ENCODE measurements around the gene NPY.

GRCh38 chr7:24291271-24291670 lies 7.3 kb downstream of the NPY start:
- TF ChIP-seq POLR2A (IDR thresholded peaks at IDR 0.05), result no peak
- TF ChIP-seq, protein P1, sequence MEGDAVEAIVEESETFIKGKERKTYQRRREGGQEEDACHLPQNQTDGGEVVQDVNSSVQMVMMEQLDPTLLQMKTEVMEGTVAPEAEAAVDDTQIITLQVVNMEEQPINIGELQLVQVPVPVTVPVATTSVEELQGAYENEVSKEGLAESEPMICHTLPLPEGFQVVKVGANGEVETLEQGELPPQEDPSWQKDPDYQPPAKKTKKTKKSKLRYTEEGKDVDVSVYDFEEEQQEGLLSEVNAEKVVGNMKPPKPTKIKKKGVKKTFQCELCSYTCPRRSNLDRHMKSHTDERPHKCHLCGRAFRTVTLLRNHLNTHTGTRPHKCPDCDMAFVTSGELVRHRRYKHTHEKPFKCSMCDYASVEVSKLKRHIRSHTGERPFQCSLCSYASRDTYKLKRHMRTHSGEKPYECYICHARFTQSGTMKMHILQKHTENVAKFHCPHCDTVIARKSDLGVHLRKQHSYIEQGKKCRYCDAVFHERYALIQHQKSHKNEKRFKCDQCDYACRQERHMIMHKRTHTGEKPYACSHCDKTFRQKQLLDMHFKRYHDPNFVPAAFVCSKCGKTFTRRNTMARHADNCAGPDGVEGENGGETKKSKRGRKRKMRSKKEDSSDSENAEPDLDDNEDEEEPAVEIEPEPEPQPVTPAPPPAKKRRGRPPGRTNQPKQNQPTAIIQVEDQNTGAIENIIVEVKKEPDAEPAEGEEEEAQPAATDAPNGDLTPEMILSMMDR (IDR thresholded peaks at IDR 0.05), result no peak
